ENCODE measurements around the gene FAM53A. TPM values are rescaled to one million over a fixed set of nuclear protein-coding genes. Genes with fewer than 3 reads are reported as not detected.

The FAM53A gene
- total RNA-seq (2014; rRNA removed; shearing (Covaris generic)): 4.0 and 24.1 TPM in 2 replicates

GRCh38 chr4:1683736-1684505, at the start of gene FAM53A:
TSS of gene FAM53A (minus strand) at chr4:1684313. CDS start at chr4:1668741, 15,572 bp downstream.
- in situ Hi-C loops (cut with HindIII; ENCODE audit: low sequenced_read_pairs): no loop called here
- peak; percentile 88 for DNase-seq (ENCODE audit: low spot score)

- in situ Hi-C loops (cut with HindIII; ENCODE audit: low sequenced_read_pairs): no loop called here
- DNase-seq (ENCODE audit: low spot score): no peak
Observed at GRCh38 chr4:1732911-1733310, 48.8 kb upstream of the FAM53A start.

GRCh38 chr4:1731180-1731579, 47.1 kb upstream of the FAM53A start:
- DNase-seq (ENCODE audit: low spot score): no peak
- in situ Hi-C loops (cut with HindIII; ENCODE audit: low sequenced_read_pairs): no loop called here

- no peak for DNase-seq (ENCODE audit: low spot score)
- in situ Hi-C loops (cut with HindIII; ENCODE audit: low sequenced_read_pairs): no loop called here
Observed at GRCh38 chr4:1730532-1731135, 46.5 kb upstream of the FAM53A start.

- DNase-seq (ENCODE audit: low spot score): no peak
- in situ Hi-C loops (cut with HindIII; ENCODE audit: low sequenced_read_pairs): no loop called here
Observed at GRCh38 chr4:1728061-1728980, 44.2 kb upstream of the FAM53A start.

GRCh38 chr4:1727117-1728031, 43.3 kb upstream of the FAM53A start:
- in situ Hi-C loops (cut with HindIII; ENCODE audit: low sequenced_read_pairs): no loop called here
- DNase-seq (ENCODE audit: low spot score): no peak

- peak; percentile 90 for DNase-seq (ENCODE audit: low spot score)
- in situ Hi-C loops (cut with HindIII; ENCODE audit: low sequenced_read_pairs): no loop called here
Observed at GRCh38 chr4:1726146-1726934, 42.2 kb upstream of the FAM53A start.

- no peak for DNase-seq (ENCODE audit: low spot score)
- in situ Hi-C loops (cut with HindIII; ENCODE audit: low sequenced_read_pairs): no loop called here
Observed at GRCh38 chr4:1725521-1725920, 41.4 kb upstream of the FAM53A start.

GRCh38 chr4:1723131-1723801, 39.2 kb upstream of the FAM53A start:
- DNase-seq (ENCODE audit: low spot score): no peak
- in situ Hi-C loops (cut with HindIII; ENCODE audit: low sequenced_read_pairs): no loop called here

GRCh38 chr4:1722551-1723118, 38.5 kb upstream of the FAM53A start:
- DNase-seq (ENCODE audit: low spot score): no peak
- in situ Hi-C loops (cut with HindIII; ENCODE audit: low sequenced_read_pairs): no loop called here

- no peak for DNase-seq (ENCODE audit: low spot score)
- in situ Hi-C loops (cut with HindIII; ENCODE audit: low sequenced_read_pairs): no loop called here
Observed at GRCh38 chr4:1721666-1722550, 37.8 kb upstream of the FAM53A start.

- DNase-seq (ENCODE audit: low spot score): peak; percentile 95
- in situ Hi-C loops (cut with HindIII; ENCODE audit: low sequenced_read_pairs): no loop called here
Observed at GRCh38 chr4:1721003-1721665, 37.0 kb upstream of the FAM53A start, which contains the start of the genes TACC3 and TMEM129. TSS of gene TACC3 (plus strand) at chr4:1721521. CDS start at chr4:1723422, 1,901 bp downstream. TSS of gene TMEM129 (minus strand) at chr4:1721323. CDS start at chr4:1720837, 486 bp downstream.

GRCh38 chr4:1720163-1720983, 36.3 kb upstream of the FAM53A start:
- peak; percentile 53 for DNase-seq (ENCODE audit: low spot score)
- in situ Hi-C loops (cut with HindIII; ENCODE audit: low sequenced_read_pairs): no loop called here

GRCh38 chr4:1718095-1718850, 34.2 kb upstream of the FAM53A start:
- in situ Hi-C loops (cut with HindIII; ENCODE audit: low sequenced_read_pairs): no loop called here
- DNase-seq (ENCODE audit: low spot score): no peak

All from G401 (cell line).